Stomach (tissue), 4 donors: ENCODE measurements around the gene RIT1.

Source experiments
- CTCF ChIP-seq, 7 experiments: fragments of 450-650 bp in 4 of 7; fragments of 200-600 bp in 3 of 7; sonication (generic) in 3 of 7; IDR thresholded peaks; one replicate each; pipeline ENCODE4 v1.5.1; 2016 to 2019; ENCODE audit warnings: antibody characterized with exemption in 7 of 7, control low read depth in 2 of 7, mild to moderate bottlenecking in 1 of 7
- POLR2A ChIP-seq, 4 donors: fragments of 450-650 bp; IDR thresholded peaks; one replicate each; pipeline ENCODE4 v1.6.1; 2016; ENCODE audit warnings: antibody characterized with exemption in 4 of 4, control low read depth in 2 of 4, mild to moderate bottlenecking in 1 of 4, moderate library complexity in 1 of 4
- POLR2AphosphoS5 ChIP-seq, 3 donors: sonication (generic); formaldehyde crosslinking; IDR thresholded peaks; one replicate each; pipeline ENCODE4 v1.6.1; 2016; ENCODE audit warnings: antibody characterized with exemption in 3 of 3

- no peak for TF ChIP-seq CTCF (IDR thresholded peaks at IDR 0.05)
- TF ChIP-seq POLR2AphosphoS5 (IDR thresholded peaks at IDR 0.05): no peak
- no peak for TF ChIP-seq POLR2A (IDR thresholded peaks at IDR 0.05)
These were observed 49.1 kb upstream of the RIT1 start for GRCh38 chr1:155960081-155960745.
